GM21717 (cell line): ENCODE results near the gene MMP2.

Experiments
- ATAC-seq: cut with Tn5 transposase; IDR thresholded peaks from one replicate; pipeline ENCODE4 v1.9.1; 2021; ENCODE audit warnings: mild to moderate bottlenecking, moderate library complexity; ENCODE audit not compliant: unreplicated experiment

The MMP2 gene

DNA sequence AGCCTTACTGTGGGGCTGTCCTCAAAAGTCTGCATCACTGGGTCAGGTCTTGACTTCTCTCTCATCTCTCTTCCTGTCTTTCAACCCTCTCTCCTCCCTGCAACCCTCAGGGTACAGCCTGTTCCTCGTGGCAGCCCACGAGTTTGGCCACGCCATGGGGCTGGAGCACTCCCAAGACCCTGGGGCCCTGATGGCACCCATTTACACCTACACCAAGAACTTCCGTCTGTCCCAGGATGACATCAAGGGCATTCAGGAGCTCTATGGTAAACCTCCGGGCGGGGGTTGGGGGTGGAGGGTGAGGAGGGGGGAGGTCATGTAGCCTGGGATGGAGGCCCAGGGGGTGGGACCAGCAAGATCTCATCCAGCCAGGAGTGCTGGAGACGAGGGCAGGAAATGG, 12.7 kb downstream of the MMP2 start:
- ATAC-seq, result no peak

DNA sequence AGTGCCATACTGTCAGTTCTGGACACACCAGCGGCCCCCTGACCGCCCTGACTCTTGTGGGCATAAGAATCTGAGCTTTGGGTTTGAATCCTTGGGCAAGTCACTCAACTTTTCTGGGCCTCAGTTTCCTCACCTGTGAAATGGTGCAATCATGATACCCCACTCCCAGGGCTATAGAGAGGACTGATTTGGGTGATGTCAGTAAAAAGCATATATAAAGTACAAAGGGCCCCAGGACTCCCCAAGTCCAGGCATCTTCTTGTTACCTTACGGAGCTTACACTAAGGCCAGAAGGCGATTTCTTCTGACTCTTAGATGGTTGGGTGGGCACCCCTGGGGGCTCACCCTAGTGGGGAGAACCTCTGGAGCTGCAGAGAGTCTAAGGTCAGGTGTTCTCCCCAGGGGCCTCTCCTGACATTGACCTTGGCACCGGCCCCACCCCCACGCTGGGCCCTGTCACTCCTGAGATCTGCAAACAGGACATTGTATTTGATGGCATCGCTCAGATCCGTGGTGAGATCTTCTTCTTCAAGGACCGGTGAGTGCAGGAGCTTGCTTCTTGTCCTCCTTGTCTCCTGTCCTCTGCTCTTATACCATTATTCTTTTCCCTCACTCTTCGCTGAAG, 13.9 kb downstream of the MMP2 start:
- ATAC-seq, result no peak

- ATAC-seq, result no peak
Measured at GRCh38 chr16:55494994-55495421, 16.0 kb downstream of the MMP2 start.

- no peak for ATAC-seq
Measured at GRCh38 chr16:55495616-55496289, 16.8 kb downstream of the MMP2 start.

DNA sequence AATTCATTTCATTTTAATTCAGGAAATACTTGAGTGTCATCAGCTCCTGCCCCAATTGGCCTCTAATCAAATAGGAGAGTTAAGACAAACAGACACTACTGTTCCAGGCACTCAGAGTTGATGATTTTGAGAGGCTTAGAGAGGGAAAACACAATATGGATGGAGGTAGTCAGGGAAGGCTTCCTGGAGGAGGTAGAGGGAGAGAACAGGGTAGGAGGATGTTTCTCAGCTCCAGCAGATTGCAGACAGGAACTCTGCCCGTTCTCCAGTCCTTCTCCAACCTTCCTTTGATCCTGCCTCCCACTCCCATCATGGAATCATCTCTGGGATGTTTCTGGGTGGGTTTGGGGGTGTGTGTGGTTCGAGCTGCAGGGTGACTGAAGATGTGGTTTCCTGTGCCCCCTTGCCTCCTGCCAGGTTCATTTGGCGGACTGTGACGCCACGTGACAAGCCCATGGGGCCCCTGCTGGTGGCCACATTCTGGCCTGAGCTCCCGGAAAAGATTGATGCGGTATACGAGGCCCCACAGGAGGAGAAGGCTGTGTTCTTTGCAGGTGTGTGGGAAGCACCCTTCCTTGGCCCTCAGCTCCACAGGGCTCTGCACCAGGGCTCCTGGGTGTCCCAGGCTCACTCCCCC, 17.6 kb downstream of the MMP2 start:
- ATAC-seq, result no peak

GRCh38 chr16:55497558-55497957, 18.6 kb downstream of the MMP2 start:
- ATAC-seq, result no peak

GRCh38 chr16:55498101-55498500, 19.1 kb downstream of the MMP2 start:
- no peak for ATAC-seq

- no peak for ATAC-seq
Measured at GRCh38 chr16:55499281-55499680, 20.3 kb downstream of the MMP2 start.

DNA sequence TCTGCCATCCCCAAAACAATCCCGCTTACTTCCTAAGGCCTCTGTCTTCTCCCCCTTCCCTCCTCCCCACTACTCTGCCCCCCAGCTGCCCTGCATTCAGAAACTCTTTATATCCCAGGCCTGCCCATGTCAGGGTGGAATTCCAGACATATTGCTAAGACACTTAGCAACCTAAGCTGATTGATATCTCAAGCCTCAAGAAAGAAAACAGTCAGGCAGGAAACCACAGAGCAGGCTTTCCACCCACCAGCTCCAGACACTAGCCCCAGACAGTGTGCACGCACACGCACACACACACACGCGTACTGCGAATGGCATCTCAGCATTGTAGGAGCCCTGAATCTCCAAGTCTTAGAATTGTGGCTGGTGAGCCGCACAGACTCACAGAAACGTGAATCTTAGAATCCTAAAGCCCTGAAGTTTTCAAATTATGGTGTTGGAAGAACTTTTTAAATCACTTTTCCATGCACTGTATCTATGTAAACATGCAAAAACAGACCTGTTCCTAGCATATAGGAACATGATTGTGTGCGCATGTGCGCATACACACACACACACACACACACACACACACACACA, 21.0 kb downstream of the MMP2 start:
- ATAC-seq, result no peak

GRCh38 chr16:55500530-55501011, 21.6 kb downstream of the MMP2 start:
- ATAC-seq, result no peak

DNA sequence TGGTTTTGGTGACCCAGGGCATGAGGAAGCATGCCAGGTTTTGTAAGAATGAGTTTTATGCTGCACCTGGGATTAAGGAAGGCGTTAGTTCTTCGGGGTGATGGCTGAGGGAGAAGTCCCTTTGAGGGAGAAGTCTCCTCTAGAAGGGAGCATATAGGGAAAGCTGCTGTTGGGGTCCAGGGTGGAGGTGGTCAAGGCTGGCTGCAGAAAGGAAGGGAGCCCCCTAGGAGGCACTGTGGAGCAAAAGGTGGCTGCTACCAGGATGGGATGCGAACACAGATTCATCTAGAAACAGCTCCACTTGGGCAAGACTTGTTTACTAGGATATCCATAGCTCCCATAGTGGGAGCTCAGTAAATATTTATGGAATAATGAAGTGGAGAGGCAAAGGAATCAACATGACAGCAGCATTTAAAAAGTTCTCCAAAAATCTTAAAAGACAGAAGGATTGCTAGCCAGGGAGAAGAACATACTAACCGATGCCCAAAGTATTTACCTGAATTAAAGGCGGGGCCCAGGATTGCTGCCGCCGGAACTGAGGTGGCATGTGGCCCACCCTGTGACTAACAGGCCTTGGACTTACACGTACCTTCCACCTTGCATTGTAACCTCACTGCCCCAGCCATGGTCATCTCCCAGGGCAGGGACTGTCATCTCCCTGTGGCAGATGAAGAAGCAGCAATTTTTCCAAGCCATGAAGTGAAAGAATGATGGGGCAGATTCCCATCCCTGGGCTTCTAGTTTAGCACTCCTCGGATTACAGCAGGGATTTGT, 22.7 kb downstream of the MMP2 start:
- ATAC-seq, result no peak

- ATAC-seq, result no peak
Measured at GRCh38 chr16:55502801-55503366, 23.9 kb downstream of the MMP2 start.

GRCh38 chr16:55503726-55504550, 24.9 kb downstream of the MMP2 start:
- no peak for ATAC-seq

DNA sequence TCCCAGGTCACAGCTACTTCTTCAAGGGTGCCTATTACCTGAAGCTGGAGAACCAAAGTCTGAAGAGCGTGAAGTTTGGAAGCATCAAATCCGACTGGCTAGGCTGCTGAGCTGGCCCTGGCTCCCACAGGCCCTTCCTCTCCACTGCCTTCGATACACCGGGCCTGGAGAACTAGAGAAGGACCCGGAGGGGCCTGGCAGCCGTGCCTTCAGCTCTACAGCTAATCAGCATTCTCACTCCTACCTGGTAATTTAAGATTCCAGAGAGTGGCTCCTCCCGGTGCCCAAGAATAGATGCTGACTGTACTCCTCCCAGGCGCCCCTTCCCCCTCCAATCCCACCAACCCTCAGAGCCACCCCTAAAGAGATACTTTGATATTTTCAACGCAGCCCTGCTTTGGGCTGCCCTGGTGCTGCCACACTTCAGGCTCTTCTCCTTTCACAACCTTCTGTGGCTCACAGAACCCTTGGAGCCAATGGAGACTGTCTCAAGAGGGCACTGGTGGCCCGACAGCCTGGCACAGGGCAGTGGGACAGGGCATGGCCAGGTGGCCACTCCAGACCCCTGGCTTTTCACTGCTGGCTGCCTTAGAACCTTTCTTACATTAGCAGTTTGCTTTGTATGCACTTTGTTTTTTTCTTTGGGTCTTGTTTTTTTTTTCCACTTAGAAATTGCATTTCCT, 26.5 kb downstream of the MMP2 start:
- no peak for ATAC-seq

DNA sequence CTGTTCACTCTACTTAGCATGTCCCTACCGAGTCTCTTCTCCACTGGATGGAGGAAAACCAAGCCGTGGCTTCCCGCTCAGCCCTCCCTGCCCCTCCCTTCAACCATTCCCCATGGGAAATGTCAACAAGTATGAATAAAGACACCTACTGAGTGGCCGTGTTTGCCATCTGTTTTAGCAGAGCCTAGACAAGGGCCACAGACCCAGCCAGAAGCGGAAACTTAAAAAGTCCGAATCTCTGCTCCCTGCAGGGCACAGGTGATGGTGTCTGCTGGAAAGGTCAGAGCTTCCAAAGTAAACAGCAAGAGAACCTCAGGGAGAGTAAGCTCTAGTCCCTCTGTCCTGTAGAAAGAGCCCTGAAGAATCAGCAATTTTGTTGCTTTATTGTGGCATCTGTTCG, 27.1 kb downstream of the MMP2 start:
- ATAC-seq, result no peak

DNA sequence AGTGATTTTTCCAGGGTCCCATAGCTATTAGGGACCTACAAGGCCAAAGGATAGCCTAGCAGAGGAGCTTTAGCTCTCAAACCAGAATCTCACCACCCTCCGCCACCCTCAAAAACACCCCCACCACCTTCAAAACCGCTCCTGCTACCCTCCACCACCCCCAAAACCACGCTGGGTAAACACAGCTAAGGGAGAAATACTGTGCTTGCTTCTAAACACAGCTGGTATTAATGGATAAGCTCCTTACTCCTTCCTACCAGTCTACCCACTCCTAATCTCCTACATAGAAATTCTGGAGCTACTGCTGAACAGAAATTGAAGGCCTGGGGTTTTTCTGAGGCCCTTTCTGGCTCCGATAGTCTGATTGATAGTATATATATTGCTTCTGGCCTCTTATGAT, 27.7 kb downstream of the MMP2 start:
- ATAC-seq, result no peak

DNA sequence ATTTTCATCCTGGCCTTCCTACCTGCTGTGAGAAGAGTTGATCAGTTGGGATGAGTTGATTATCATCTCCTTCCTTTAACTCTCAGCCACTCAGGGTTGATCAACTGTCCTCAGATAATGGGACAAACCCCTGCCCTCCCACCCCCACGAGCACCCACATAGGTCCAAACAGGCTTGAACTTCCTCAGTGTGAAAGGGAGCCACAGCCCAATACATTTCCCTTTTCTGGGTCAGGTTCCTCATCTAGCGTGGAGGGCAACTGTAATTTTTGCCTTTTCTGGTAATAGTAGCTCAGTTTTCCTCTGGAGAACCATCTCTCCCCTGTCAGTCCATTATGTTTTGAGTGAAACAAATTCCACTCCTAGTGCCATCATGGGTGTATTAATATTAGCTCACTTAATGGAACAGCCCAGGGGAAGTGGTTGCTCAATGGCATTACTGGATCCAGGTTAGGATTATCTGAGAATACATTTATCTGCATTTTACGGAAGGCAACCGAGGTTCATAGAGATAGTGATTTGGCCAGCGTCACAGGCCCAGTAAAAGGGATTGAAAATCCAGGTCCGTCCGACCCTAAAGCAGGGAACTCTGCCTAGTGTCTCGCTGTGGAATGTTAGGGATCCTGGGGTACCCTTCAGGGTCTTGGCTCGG, 29.4 kb downstream of the MMP2 start:
- no peak for ATAC-seq

GRCh38 chr16:55508941-55509931, 30.2 kb downstream of the MMP2 start, which contains the start of gene LPCAT2:
TSS of gene LPCAT2 (plus strand) at chr16:55509072. CDS start at chr16:55509182, 110 bp downstream.
- no peak for ATAC-seq
